PC-3 (cell line): Measurements from ENCODE around the gene ZYG11A.

Experiments
- EZH2 ChIP-seq: fragments of 300-600 bp; sonication (generic); IDR thresholded peaks from one replicate; pipeline ENCODE4 v1.6.1; 2017; ENCODE audit warnings: antibody characterized with exemption, mild to moderate bottlenecking, low read length; ENCODE audit not compliant: unreplicated experiment
- EZH2phosphoT487 ChIP-seq: fragments of 300-600 bp; sonication (generic); IDR thresholded peaks from 2 replicates; pipeline ENCODE4 v1.6.1; 2018; ENCODE audit warnings: mild to moderate bottlenecking, antibody characterized with exemption, low read length, borderline replicate concordance
- TF ChIP-seq, protein P1 (sequence below): fragments of 300-600 bp; sonication (generic); conservative IDR thresholded peaks from 2 replicates; pipeline ENCODE4 v1.5.1; 2017; ENCODE audit warnings: antibody characterized with exemption, low read depth, mild to moderate bottlenecking, low read length

DNA sequence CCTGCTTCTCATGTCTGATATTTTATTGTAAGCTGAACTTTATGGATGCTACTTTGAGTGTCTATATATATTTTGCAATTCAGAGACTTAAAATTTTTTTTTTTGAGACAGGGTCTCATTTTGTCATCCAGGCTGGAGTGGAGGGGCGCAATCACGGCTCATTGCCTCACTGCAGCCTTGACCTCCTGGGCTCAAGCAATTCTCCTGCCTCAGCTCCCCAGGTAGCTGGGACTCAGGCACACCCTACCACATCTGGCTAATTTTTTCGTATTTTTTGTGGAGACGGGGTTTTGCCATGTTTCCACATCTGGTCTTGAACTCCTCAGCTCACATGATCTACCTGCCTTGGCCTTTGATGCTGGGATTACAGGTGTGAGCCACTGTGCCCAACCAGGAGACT, 8.4 kb downstream of the ZYG11A start:
- TF ChIP-seq EZH2 (no peak), EZH2phosphoT487 (no peak)
- TF ChIP-seq, protein P1, sequence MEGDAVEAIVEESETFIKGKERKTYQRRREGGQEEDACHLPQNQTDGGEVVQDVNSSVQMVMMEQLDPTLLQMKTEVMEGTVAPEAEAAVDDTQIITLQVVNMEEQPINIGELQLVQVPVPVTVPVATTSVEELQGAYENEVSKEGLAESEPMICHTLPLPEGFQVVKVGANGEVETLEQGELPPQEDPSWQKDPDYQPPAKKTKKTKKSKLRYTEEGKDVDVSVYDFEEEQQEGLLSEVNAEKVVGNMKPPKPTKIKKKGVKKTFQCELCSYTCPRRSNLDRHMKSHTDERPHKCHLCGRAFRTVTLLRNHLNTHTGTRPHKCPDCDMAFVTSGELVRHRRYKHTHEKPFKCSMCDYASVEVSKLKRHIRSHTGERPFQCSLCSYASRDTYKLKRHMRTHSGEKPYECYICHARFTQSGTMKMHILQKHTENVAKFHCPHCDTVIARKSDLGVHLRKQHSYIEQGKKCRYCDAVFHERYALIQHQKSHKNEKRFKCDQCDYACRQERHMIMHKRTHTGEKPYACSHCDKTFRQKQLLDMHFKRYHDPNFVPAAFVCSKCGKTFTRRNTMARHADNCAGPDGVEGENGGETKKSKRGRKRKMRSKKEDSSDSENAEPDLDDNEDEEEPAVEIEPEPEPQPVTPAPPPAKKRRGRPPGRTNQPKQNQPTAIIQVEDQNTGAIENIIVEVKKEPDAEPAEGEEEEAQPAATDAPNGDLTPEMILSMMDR = no peak
